T-helper 9 cell (primary cell): Measurements from ENCODE around the gene C16orf95.
"Not testable (repeated sequence)": the region's sequence is repeated elsewhere in the genome, so short reads cannot be mapped to it uniquely, and the experiment has no call there.

ENCODE experiments used
- DNase-seq: peaks from one replicate; pipeline ENCODE4 v3.0.0-alpha.2; 2020
- total RNA-seq, 2 donors: gene quantifications; one replicate each; lab custom pipeline; 2026; lab: John Stamatoyannopoulos, UW

C16orf95 gene, protein sequence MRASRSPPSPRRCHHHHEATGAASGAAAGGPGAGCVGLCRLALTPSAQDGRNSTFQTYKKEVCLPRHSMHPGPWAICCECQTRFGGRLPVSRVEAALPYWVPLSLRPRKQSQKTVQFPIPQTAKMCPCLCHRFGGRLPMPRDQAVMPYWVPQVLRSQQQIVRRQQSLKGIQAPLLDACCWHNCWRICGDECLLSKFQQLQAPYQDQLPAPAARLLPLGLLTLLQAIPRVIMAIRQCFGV
- 0.24 to 0.56 reads per million in 2 donors for total RNA-seq

DNA sequence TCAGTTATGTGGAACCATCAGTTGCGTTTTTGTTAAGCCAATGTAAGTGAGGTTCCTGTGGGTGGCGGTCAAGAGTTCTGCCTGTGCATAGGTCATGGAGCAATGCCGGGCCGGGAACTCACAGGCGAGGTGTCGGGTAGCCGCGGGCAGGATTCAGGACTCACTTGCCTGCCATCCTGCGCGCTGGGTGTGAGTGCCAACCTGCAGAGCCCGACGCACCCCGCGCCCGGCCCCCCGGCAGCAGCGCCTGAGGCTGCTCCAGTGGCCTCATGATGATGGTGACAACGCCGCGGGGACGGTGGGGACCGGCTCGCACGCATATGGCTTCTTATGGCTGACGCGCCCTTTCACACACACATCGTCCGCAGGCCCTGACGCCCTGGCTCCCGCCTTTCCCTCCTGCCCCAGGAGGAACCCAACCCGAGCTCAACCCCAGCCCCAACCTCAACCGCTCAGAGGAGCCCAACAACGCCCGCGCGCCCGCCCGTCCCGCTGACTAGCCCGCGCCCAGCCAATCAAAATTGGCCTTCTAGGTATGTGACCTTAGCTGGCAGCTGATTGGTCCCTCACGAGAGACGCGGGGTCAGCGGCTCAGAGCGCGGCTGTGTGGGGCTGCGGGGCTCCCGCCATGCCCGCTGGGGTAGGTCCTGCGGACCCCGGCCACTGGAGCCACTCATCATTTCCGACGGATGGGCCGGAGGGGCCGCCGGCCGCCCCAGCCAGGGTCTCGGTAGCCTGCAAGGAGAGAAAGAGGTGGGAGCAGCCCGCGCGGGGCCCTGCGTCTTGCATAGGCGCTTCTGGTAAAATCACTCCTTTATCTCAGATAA, at the start of gene C16orf95:
Gene C16orf95 (minus strand): TSS at position 470 of the 827 bp plus-strand sequence. CDS start 150 bp downstream, at position 320.
- DNase-seq = peak; percentile 97

DNA sequence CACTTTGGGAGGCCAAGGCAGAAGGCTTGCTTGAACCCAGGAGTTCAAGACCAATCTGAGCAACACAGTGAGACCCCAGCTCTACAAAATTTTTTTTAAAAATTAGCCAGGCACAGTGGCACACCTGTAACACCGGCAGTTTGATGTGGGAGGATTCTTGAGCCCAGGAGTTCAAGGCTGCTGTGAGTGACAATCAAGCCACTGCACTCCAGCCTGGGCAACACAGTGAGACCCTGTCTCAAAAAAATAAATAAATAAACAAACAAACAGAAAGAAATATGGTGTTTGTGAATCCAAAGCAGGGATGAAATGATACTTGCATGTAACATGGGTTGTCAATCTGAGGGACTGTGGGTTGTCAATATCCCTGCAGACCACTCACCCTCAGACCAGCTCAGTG, 49.7 kb upstream of the C16orf95 start:
- no peak for DNase-seq

DNA sequence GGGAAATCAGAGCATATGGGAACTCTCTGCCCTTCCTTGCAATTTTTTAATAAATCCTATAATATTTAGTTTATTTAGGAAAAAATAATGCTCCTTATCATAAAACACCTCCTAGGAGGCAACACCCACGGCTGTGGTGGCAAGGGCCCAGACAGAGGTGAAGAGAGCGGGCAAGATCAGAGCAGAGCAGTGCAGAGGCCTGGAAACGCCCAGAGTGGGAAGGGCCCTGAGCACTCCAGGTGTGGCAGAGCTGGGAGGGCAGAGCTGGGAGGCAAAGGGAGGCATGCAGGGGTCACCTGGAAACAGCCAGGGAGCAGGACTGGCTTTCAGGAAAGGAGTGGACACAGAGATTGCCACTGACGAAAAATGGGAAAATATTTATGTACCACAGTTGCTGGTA, 49.1 kb upstream of the C16orf95 start:
- no peak for DNase-seq

DNA sequence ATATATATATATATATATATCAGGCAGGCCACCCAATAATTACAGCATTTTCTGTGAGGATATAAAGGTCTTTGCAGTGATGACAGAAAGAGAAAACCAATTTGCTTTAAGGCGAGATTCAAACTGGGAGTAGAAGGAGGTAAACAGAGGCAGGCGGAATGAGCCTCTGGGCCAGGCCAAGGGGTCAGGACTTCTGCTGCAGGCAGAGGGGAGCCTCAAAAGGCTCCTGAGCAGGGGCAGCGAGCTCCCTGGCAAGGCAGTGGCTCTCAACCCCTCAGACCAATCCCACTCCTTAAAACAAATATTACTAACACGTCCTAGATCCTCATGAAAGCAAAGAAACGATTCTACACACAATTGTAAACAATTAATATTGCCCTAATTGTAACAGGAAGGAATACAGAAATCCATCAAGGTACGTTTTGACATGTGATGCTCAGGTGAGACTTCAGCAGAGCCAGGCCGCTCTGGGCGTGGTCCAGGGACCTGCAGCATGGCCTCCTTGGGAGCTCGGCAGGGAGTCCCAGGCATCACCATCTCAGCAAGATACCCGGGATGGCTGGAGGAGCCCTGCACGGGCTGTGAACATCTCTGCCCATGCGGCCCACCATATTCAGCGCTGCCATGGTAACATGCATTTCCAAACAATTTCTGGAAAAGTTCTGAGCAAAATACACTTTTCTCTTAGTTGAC, 48.0 kb upstream of the C16orf95 start:
- DNase-seq = no peak

DNA sequence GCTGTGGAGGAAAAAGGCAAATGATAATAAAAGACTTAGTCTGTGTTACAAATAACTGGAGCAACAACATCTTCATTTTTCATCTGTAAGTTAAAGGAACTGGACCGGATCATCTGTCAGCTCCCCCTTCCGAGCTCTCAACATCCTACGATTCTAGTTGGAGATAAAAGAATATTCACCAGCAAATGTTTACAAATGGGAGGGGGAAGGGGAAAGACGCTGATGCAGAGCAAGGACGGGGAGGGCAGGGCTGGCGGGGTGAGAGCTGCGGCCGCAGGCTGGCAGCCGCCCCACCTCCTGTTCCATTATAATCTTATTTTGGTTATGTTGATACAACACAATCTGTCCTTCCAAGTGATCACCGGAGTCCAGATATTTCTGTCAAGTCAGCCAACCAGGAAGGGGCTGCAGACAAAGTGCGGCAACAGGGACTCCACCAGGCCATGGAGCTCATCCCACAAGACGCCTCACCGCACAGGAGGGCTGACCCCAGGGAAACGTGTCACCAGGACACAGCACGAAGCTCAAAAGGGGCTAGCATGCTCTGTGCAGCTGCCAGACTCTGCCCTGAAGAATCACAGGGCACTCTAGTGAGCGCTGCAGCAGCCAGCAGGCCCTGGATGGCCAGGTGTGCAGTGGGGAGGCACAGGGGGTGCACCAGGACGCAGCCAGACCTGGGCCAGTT, 46.7 kb upstream of the C16orf95 start:
- DNase-seq = no peak

DNA sequence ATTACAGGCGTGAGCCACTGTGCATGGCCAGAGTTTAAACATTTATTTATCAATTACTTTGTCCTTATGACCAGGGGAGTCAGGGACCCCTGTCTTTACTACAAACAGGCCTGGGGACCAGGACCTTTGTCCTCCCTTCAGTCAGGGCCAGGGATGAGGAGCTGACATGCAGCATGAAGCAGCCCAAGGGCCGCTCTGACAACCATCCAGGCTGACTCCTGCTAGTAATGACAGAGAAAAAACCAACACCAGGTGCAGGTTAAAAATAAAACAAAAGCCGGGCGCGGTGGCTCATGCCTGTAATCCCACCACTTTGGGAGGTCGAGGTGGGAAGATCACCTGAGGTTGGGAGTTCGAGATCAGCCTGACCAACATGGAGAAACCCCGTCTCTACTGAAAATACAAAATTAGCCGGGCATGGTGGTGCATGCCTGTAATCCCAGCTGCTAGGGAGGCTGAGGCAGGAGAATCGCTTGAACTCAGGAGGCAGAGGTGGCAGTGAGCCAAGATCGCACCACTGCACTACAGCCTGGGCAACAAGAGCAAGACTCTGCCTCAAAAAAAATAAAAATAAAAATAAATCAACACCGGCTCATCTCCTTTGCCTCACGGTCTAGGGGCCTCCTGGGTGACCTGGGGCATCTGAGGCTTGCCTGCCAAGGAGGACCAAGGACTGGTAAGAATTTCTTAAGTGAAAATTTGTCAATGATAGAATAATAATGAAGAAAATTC, 45.8 kb upstream of the C16orf95 start:
- not testable (repeated sequence) for DNase-seq

DNA sequence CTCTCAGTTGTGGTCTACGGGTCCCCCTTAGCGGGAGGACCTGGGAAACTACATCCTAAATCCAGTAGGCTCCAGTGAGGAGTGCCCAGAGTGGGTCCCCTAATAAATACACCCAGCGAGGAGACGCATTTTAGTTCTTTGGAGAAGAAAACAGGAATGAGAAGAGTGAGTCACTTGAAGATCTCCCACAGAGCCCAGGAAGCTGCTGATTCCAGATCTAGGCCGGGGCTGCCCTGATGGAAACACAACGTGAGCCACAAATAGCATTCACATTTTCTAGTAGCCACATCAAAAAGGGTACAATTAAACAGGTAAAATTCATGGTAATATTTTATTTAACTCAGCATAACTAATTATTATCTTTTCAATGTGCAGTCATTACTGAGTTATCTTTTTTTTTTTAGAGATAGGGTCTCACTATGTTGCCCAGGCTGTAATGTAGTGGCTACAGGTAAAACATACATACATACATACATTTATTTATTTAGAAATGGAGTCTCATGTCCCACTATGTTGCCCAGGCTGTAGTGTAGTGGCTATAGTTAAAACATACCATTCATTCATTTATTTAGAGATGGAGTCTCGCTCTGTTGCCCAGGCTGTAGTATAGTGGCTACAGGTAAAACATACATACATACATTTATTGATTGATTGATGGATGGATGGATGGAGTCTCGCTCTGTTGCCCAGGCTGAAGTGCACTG, 44.9 kb upstream of the C16orf95 start:
- DNase-seq = no peak

DNA sequence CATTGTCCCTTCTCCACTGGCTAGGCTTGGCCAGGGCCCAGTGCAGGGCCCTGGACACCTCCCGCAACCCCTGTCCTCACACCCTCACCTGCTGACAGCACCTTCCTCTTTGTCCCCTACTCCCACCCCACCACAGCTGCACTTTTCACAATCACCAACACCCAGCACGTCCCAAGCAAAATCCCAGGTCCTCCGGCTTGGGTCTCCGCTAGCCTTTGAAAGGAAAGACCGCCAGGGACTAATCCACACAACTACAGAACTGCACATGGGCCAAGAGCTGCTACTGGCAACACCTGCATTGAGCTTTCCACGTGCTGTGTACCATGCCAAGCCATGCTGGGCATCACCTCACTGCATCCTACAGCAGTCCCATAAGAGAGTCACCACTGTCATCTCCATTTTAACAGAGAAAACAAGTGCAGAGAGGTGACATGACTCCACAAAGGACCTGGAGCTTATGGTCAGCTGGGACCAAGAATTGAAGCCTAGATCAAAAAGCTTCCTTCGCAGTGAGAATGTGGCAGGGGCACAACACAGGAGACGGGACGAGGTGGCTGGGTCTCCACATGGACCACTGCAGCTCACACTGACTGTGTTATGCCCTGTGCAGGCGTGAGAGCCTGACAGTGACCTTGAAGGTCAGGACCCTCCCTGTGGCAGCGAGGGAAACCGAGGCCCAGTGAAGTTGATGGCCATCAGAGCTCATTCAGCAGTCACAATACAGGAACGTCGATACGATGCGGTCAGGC, 43.8 kb upstream of the C16orf95 start:
- no peak for DNase-seq

DNA sequence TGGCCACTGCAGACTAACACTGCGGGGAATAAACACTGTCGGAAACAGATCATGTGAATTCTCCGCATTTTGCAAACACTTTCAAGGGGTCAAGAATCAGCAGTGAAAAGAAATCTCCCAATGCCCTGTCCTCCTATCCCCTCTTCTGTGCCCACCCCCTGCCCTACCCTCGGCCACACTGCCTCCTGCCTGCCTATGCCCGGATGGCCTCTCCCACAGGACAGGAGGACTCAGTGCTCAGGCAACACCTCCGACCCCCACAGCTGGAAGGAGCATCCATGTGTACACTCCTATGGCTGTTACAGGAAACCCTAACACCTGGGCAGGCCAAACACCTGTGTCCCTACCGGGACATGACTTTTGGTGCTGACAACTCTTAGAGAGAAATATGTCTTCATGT, 41.9 kb upstream of the C16orf95 start:
- DNase-seq = no peak

DNA sequence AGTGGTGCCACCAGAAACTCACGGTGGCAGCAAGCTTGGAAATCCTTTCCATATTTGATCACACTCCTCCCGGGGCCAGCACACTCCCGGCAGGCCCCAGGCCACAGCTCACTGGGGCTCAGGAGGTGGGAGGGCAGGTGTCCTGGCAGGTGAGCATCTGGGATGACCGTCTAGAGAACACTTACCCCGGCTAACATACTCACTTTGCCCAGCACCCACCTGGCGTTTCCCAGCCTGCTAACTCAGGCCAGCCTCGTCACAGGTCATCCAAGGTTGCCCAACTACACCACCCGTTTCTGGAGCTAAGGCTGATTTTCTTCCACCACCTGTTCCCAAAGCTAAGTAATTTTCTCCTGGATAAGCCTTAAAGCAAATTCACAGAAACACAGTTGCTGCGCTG, 41.5 kb upstream of the C16orf95 start:
- DNase-seq = no peak

DNA sequence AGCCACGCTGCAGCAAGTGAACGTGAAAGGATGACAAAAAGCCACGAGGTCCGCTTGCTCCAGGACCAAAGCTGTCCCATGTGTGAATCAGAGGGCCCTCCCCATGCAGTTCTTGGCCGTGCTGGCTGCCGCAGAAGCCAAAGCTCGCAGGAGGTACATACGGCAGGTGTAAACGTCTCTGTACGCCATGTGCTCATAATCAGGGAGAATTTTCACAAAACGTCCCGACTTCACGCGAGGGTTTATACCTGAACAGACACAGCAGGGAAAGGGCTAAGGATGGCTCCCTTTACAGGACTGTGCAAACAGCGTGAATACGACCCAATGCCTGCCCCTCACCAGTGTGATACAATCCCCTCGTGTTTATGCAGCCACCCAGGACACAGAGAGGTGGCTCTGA, 41.1 kb upstream of the C16orf95 start:
- no peak for DNase-seq

DNA sequence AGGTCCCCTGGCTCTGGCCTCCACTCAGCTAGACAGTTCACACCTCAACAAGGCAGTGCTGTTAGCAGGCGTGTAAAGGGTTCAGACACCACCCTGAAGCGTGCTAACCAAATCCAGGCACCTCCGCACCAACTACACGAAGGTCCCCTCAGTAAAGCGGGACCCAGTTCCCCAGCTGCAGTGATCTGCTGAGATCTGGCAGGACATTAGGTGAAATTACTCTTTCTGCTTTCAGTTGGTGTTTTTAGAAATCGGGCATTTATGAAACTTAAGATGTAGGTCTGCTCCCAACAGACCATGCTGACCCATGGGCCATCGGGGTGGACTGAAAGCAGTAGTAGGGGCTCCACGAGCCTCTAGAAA, 39.3 kb upstream of the C16orf95 start:
- no peak for DNase-seq

DNA sequence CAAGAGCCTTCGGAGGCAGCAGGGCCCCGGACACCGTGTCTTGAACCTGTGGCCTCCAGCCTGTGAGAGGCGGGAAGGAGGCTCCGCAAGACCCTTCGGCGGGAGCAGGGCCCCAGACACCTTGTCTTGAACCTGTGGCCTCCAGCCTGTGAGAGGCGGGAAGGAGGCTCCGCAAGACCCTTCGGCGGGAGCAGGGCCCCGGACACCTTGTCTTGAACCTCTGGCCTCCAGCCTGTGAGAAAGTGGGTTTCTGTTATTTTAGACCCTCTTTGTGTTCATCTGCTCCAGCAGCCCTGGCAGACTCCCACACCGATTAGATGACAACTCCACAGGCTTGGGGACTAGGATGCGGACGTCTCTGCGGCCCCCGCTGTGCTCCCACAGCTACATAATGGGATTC, 36.4 kb upstream of the C16orf95 start:
- no peak for DNase-seq

DNA sequence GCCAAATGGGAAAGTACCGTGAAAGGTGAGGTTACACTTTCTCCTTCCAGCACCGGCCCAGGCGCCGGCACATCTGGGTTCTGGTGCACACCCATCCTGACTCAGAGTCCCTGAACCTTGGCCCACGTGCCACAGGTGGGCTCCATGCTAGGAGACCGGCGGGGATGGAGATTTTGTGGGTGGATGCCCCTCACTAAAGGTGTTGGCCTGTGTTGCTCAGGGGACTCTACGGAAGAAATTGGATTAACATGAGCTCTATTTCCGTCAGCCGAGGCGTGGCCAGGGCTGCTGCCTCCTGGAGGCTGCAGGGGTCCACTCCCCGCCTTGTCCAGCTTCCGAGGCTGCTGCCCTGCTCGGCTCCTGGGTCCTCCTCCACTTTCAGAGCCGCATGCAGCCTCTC, 35.6 kb upstream of the C16orf95 start:
- no peak for DNase-seq

DNA sequence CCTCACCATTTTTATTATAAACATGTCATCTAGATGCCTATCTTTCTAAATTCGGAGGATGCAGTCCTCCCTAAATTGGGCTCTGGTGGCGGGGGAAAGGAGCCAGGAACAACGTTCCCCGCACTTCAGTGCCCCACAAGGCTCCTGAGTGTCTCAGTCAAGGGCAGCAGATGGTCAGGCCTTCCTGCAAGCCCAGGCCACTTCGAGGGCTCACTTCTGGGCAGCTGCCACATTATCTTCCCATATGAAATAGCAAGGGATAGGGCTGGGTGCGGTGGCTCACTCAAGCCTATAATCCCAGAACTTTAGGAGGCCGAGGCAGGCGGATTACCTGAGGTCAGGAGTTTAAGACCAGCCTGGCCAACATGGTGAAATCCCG, 34.1 kb upstream of the C16orf95 start:
- DNase-seq = no peak

DNA sequence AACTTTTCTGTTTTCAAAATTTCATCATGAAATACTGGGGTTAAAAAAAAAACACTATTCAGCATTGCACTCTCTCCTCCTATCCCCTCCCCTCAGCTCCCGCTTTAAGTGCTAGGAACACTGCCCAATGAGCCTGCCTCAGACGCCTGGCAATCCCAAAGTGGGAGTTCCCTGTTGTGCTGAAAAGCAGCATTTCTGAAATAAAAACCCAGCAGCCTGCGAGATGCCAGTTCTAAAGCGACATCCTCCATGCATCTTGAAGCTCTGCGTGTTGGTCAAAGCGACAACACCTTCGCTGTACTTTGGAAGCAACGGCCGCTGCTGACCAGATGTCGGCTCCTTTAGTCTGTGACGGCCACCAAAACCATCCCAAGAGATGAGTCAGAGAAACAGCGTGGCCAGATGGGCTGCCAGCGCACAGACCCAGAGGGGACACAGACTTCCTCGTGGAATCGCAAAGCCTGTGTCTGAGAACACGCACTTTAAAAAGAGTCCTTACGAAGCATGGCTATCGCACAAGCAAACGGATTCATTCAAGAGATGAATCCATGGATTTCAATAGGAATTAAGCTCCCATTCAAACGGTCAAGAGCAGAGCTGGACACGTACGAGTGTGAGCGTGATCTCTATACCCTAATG, 33.6 kb upstream of the C16orf95 start:
- DNase-seq = no peak

DNA sequence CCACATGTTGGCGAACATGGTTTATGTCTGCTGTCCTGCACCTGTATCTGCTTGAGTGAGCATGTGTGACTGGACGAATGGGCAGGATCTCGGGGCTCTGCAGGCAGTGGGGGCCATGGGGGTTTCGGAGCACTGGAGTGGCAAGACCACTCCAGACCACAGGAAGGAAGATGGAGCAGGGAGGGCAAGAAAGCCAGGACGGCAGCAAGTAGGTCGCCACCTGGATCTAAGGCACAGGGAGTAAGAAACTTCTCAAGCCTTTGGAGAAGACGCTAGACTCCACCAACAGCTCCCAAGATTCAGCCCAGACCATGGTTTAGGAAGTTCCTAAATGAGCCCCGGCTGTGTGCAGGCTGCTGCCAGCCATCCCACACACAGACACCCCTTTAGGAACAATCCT, 32.8 kb upstream of the C16orf95 start:
- DNase-seq = no peak

DNA sequence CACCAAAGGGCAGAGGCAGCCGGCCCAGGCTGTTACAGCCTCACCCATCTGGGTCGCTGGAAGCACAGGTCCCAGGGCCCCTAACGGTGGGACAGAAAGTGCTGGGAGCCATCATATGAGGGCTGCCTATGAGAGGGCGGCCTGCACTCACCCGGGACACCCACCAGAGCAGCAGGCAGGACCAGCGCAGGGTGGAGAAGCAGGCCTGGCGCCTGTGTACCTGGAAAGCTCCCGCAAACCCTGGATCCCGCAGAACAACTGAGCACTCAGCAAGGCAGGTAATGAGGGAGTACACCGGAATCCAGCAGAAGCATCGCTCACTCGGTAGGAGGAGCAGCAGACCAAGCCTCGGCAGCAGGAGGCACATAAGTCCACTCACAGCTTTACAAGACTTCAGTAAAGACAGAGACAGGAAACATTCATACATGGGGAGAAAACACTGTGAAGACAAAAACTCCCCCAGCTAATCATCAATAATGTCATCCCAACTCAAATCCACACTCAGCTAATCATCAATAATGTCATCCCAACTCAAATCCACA, 31.5 kb upstream of the C16orf95 start:
- DNase-seq = no peak

DNA sequence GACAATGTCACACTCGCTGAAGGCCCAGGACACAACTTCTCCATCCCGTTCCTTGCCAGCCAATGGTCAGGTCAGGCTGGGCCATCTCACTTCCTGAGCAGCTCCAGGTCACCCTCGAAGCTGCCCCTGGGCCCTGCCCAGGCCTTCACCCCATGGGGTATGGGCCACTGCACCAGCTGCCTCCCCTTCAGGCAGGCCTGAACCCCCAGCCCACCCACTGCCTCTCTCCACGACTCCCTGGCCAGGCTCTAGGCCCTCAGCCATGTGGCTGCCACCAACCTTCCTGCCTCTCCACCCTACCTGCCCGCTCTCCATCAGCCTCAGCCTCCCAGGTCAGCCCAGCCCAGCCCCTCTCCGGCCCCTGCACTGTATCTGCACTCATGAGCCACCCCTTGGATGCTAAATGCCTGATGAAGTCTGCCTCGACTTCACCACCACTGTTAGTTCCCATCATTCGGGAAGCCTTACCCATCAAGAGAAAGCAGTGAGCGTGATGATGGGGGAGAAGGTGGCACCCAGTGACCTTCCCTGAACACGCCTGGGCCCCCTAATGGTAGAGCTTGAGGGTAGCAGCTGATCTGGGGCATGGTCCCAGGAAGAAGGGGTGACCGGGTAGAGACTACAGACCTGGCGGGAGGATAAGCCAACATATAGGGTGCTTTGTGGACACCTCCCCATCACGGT, 30.9 kb upstream of the C16orf95 start:
- no peak for DNase-seq
